GM18517 (cell line): ENCODE results near the gene COQ10A.
"Not testable (repeated sequence)": the region's sequence is repeated elsewhere in the genome, so short reads cannot be mapped to it uniquely, and the experiment has no call there.

Experiments
- ATAC-seq: cut with Tn5 transposase; IDR thresholded peaks from one replicate; pipeline ENCODE4 v1.9.1; 2021; ENCODE audit warnings: mild to moderate bottlenecking, moderate library complexity; ENCODE audit not compliant: unreplicated experiment

Gene COQ10A

GRCh38 chr12:56242986-56243385 lies 23.8 kb upstream of the COQ10A start:
- ATAC-seq, result no peak

GRCh38 chr12:56243731-56244181 lies 23.0 kb upstream of the COQ10A start:
- no peak for ATAC-seq

GRCh38 chr12:56244494-56244893 lies 22.2 kb upstream of the COQ10A start:
- ATAC-seq, result no peak

- no peak for ATAC-seq
Measured at GRCh38 chr12:56247923-56248322, 18.8 kb upstream of the COQ10A start.

- no peak for ATAC-seq
Measured at GRCh38 chr12:56248711-56249110, 18.0 kb upstream of the COQ10A start.

- no peak for ATAC-seq
Measured at GRCh38 chr12:56252649-56253048, 14.1 kb upstream of the COQ10A start.

GRCh38 chr12:56253091-56253490 lies 13.7 kb upstream of the COQ10A start:
- no peak for ATAC-seq

- no peak for ATAC-seq
Measured at GRCh38 chr12:56255671-56256070, 11.1 kb upstream of the COQ10A start.

GRCh38 chr12:56256326-56256960 lies 10.3 kb upstream of the COQ10A start:
- ATAC-seq, result no peak

- ATAC-seq, result no peak
Measured at GRCh38 chr12:56257071-56257470, 9.7 kb upstream of the COQ10A start.

GRCh38 chr12:56257491-56258067 lies 9.2 kb upstream of the COQ10A start:
- no peak for ATAC-seq

- ATAC-seq, result peak; percentile 87
Measured at GRCh38 chr12:56258068-56258819, 8.5 kb upstream of the COQ10A start, which contains the start of gene ANKRD52. ANKRD52 (minus strand) TSS chr12:56258384; CDS start chr12:56258269, 115 bp downstream.

GRCh38 chr12:56258820-56259183 lies 7.9 kb upstream of the COQ10A start:
- no peak for ATAC-seq

- ATAC-seq, result no peak
Measured at GRCh38 chr12:56260380-56260779, 6.4 kb upstream of the COQ10A start.

- ATAC-seq, result no peak
Measured at GRCh38 chr12:56260921-56261320, 5.8 kb upstream of the COQ10A start.

- no peak for ATAC-seq
Measured at GRCh38 chr12:56261503-56262232, 5.1 kb upstream of the COQ10A start.

- not testable (repeated sequence) for ATAC-seq
Measured at GRCh38 chr12:56262955-56263354, 3.8 kb upstream of the COQ10A start.

- ATAC-seq, result not testable (repeated sequence)
Measured at GRCh38 chr12:56266068-56266692, 562 bp upstream of the COQ10A start.

- peak; percentile 34 for ATAC-seq
Measured at GRCh38 chr12:56267443-56268071, 815 bp downstream of the COQ10A start.

GRCh38 chr12:56271031-56271430 lies 4.3 kb downstream of the COQ10A start:
- ATAC-seq, result no peak
